Measurements from ENCODE around the gene KCND3. TPM values are rescaled to one million over a fixed set of nuclear protein-coding genes. Genes with fewer than 3 reads are reported as not detected.

KCND3 gene
- total RNA-seq, 4 donors from 2014 or later: 7.4 to 20.4 (median 9.8) TPM

- 73 to 81% methylated on average over 7 of the region's 7 CpGs for WGBS, 2 donors
- no peak for DNase-seq (ENCODE audit: low spot score in 2 of 2)
- no peak for TF ChIP-seq POLR2A (IDR thresholded peaks at IDR 0.05)
- TF ChIP-seq CTCF (IDR thresholded peaks at IDR 0.05): no peak
- intact Hi-C loops (cut with DNase I; ENCODE audit: low total_unique reads): no loop called here
- no peak overlapping the region for H3K4me3 ChIP-seq (ENCODE audit: low read depth, poor library complexity, severe bottlenecking)
Measured at GRCh38 chr1:112006416-112007025, 17.1 kb upstream of the KCND3 start.

- intact Hi-C loops (cut with DNase I; ENCODE audit: low total_unique reads): no loop called here
- no peak overlapping the region for H3K4me3 ChIP-seq (ENCODE audit: low read depth, poor library complexity, severe bottlenecking)
- WGBS, 2 donors: 80 to 82% methylated on average over 2 of the region's 2 CpGs
- TF ChIP-seq POLR2A (IDR thresholded peaks at IDR 0.05) (no peak), CTCF (IDR thresholded peaks at IDR 0.05) (no peak)
- DNase-seq (ENCODE audit: low spot score in 2 of 2): peak in 1 of 2 donors; percentile 48
Measured at GRCh38 chr1:112004076-112004475, 14.6 kb upstream of the KCND3 start.

- WGBS, 2 donors: 80% methylated on average over 4 of the region's 4 CpGs
- no peak for DNase-seq (ENCODE audit: low spot score in 2 of 2)
- intact Hi-C loops (cut with DNase I; ENCODE audit: low total_unique reads): no loop called here
- TF ChIP-seq POLR2A (IDR thresholded peaks at IDR 0.05): no peak
- TF ChIP-seq CTCF (IDR thresholded peaks at IDR 0.05): no peak
- no peak overlapping the region for H3K4me3 ChIP-seq (ENCODE audit: low read depth, poor library complexity, severe bottlenecking)
Measured at GRCh38 chr1:112002514-112002913, 13.0 kb upstream of the KCND3 start.

- no peak for TF ChIP-seq CTCF (IDR thresholded peaks at IDR 0.05)
- TF ChIP-seq POLR2A (IDR thresholded peaks at IDR 0.05): no peak
- intact Hi-C loops (cut with DNase I; ENCODE audit: low total_unique reads): no loop called here
- WGBS, 2 donors: 66 to 79% methylated on average over 2 of the region's 2 CpGs
- H3K4me3 ChIP-seq (ENCODE audit: low read depth, poor library complexity, severe bottlenecking): no peak overlapping the region
- DNase-seq (ENCODE audit: low spot score in 2 of 2): no peak
Measured at GRCh38 chr1:112001436-112001835, 12.0 kb upstream of the KCND3 start.

GRCh38 chr1:112000048-112000447, 10.6 kb upstream of the KCND3 start:
- DNase-seq (ENCODE audit: low spot score in 2 of 2): no peak
- no peak overlapping the region for H3K4me3 ChIP-seq (ENCODE audit: low read depth, poor library complexity, severe bottlenecking)
- TF ChIP-seq CTCF (IDR thresholded peaks at IDR 0.05): no peak
- no peak for TF ChIP-seq POLR2A (IDR thresholded peaks at IDR 0.05)
- WGBS, 2 donors: 43 to 46% methylated on average over 1 of the region's 1 CpG
- intact Hi-C loops (cut with DNase I; ENCODE audit: low total_unique reads): no loop called here

GRCh38 chr1:111998332-111998731, 8.9 kb upstream of the KCND3 start:
- TF ChIP-seq CTCF (IDR thresholded peaks at IDR 0.05) (no peak), POLR2A (IDR thresholded peaks at IDR 0.05) (no peak)
- no peak for DNase-seq (ENCODE audit: low spot score in 2 of 2)
- intact Hi-C loops (cut with DNase I; ENCODE audit: low total_unique reads): loop anchor here (10.0 kb wide), 1 partner anchor 204 kb away; no protein-coding TSS in a partner anchor
- H3K4me3 ChIP-seq (ENCODE audit: low read depth, poor library complexity, severe bottlenecking): no peak overlapping the region

Measured in lower leg skin (tissue), 4 donors.